ENCODE measurements around the gene DPH3. TPM values are rescaled to one million over a fixed set of nuclear protein-coding genes. Genes with fewer than 3 reads are reported as not detected.
A peak's percentile ranks its signal among the peaks of the same experiment; 100 is the strongest.

The DPH3 gene
- total RNA-seq, 5 donors from 2014 or later (not counting 1 experiment from before 2014, with no cell fraction given), result 13.1 to 19.0 (median 14.4) TPM

DNA sequence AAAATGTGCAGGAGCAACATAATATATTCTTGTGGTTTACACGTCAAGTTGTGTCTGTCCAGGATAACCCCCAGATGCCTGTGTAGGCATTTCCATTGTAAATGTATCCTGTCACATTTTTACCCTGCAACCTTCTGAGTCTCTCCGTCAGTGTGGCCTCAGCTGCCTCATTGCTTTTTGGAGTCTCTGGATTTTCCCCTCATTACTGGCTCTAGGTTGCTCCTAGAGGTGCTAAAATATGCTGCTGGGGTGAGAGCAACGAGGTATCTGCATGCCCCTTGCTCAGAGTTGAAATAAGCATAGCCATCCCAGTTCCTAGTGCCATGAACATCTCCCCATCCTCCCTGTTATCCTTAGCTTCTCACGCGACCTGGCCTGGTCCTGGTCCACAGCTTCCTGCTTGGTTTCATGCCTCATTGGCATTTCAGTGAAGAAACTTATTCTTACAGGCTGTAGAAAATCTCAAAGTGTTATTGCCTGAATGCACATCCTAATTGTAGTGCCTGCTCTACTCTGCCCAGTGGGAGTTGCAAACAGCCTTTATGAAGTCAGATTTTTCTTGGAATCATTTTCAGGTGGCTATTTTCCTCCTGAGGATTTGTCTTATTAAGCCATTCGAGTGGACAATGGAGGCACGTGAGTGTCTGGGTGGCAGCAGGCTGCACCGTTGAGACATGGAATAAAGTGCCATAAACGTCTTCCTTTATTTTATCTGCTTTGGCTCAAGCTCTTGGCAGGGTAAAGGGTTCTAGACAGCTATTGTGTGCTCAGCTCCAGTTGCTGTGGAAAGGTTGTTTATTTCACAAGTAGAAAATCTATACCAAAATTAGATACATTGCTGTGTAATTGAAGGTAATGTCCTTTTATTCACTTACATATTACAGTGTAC is 33.5 kb upstream of the DPH3 start:
- peaks cover 0 to 51% of the 10 kb centered on the region in 2 donors for H3K36me3 ChIP-seq (ENCODE audit: control insufficient read depth in 2 of 2, extremely low read depth in 1 of 2, insufficient read depth in 1 of 2, low read length in 1 of 2)
- ChIA-PET CTCF (no interaction called here), POLR2A (interaction anchor here in 1 of 2 donors (1.0 kb wide), 1 partner anchor 12 kb away, joined by 3 read pairs; no protein-coding TSS in a partner anchor)
- peak overlapping the region; percentile 77 for H3K27ac ChIP-seq (ENCODE audit: low read length)
- ATAC-seq (replicated peaks in 1 of 4) (no peak), DNase-seq (peak in 1 of 35 experiments; percentile 50)
- no peaks in the 10 kb centered on the region for H3K9me3 ChIP-seq
- H3K27me3 Mint-ChIP-seq, result no peaks in the 10 kb centered on the region
- H3K36me3 Mint-ChIP-seq, result peaks cover 72% of the 10 kb centered on the region
- H3K27ac Mint-ChIP-seq, result peak overlapping the region; percentile 98 to 99
- H3K27me3 ChIP-seq (replicated peaks in 1 of 2; ENCODE audit: control insufficient read depth in 2 of 2, extremely low read depth in 1 of 2, insufficient read depth in 2 of 2, low read length in 1 of 2), result no peaks in the 10 kb centered on the region
- WGBS (ENCODE audit: insufficient coverage), result 63% methylated on average over 6 of the region's 9 CpGs
- H3K4me3 ChIP-seq (ENCODE audit: control insufficient read depth in 1 of 2, extremely low read depth in 1 of 2, low read length in 1 of 2), result no peak overlapping the region
- peak overlapping the region; percentile 37 to 88 (median 49) for H3K4me3 Mint-ChIP-seq
- peaks cover 59 to 84% of the 10 kb centered on the region in 2 experiments for H3K4me1 ChIP-seq (ENCODE audit: control insufficient read depth in 1 of 2, extremely low read depth in 1 of 2, insufficient read depth in 2 of 2, low read length in 2 of 2)
- peaks cover 0 to 7% (median 0%) of the 10 kb centered on the region in 3 donors for H3K9me3 Mint-ChIP-seq
- peaks cover 97 to 98% (median 98%) of the 10 kb centered on the region in 3 donors for H3K4me1 Mint-ChIP-seq

GRCh38 chr3:16295298-16295890 is 30.7 kb upstream of the DPH3 start:
- DNase-seq (no peak), ATAC-seq (replicated peaks in 1 of 4) (no peak)
- H3K4me3 ChIP-seq (ENCODE audit: control insufficient read depth in 1 of 2, extremely low read depth in 1 of 2, low read length in 1 of 2), result peak overlapping the region in 1 of 2 donors; percentile 17
- no peaks in the 10 kb centered on the region for H3K27me3 ChIP-seq (replicated peaks in 1 of 2; ENCODE audit: control insufficient read depth in 2 of 2, extremely low read depth in 1 of 2, insufficient read depth in 2 of 2, low read length in 1 of 2)
- H3K4me1 ChIP-seq (ENCODE audit: control insufficient read depth in 1 of 2, extremely low read depth in 1 of 2, insufficient read depth in 2 of 2, low read length in 2 of 2), result peaks cover 38 to 78% of the 10 kb centered on the region in 2 experiments
- CTCF ChIA-PET, result interaction anchor here (0.8 to 2.7 kb wide), 9 partner anchors 8 to 26 kb away, joined by 3 to 14 read pairs (median 5); no protein-coding TSS in a partner anchor
- H3K9me3 ChIP-seq, result no peaks in the 10 kb centered on the region
- WGBS (ENCODE audit: insufficient coverage), result 40% methylated on average over 2 of the region's 3 CpGs
- Mint-ChIP-seq H3K4me3 (peak overlapping the region; percentile 59 to 88 (median 64)), H3K9me3 (peaks cover 0 to 12% (median 0%) of the 10 kb centered on the region in 3 donors), H3K27ac (peak overlapping the region; percentile 89 to 98), H3K36me3 (peaks cover 67% of the 10 kb centered on the region), H3K27me3 (no peaks in the 10 kb centered on the region), H3K4me1 (peaks cover 92 to 94% (median 92%) of the 10 kb centered on the region in 3 donors)
- peak overlapping the region; percentile 49 for H3K27ac ChIP-seq (ENCODE audit: low read length)
- H3K36me3 ChIP-seq (ENCODE audit: control insufficient read depth in 2 of 2, extremely low read depth in 1 of 2, insufficient read depth in 1 of 2, low read length in 1 of 2), result peaks cover 0 to 37% of the 10 kb centered on the region in 2 donors
- POLR2A ChIA-PET, result interaction anchor here (0.5 to 2.2 kb wide), 7 partner anchors 8 to 216 kb away, joined by 3 to 8 read pairs (median 3); no protein-coding TSS in a partner anchor

GRCh38 chr3:16294844-16295243 is 30.1 kb upstream of the DPH3 start:
- Mint-ChIP-seq H3K9me3 (peaks cover 0 to 12% (median 0%) of the 10 kb centered on the region in 3 donors), H3K27me3 (no peaks in the 10 kb centered on the region), H3K4me1 (peaks cover 92 to 94% (median 92%) of the 10 kb centered on the region in 3 donors), H3K36me3 (peaks cover 67% of the 10 kb centered on the region), H3K4me3 (peak overlapping the region; percentile 56 to 88 (median 66)), H3K27ac (peak overlapping the region; percentile 89 to 98)
- ChIA-PET CTCF (interaction anchor here (0.6 to 2.7 kb wide), 13 partner anchors 9 to 341 kb away, joined by 3 to 14 read pairs (median 4); partner anchors contain the start of genes DPH3 (in 1 of the 2) and OXNAD1 (in 1 of the 2)), POLR2A (interaction anchor here (0.5 to 2.2 kb wide), 6 partner anchors 8 to 217 kb away, joined by 3 to 8 read pairs (median 4); no protein-coding TSS in a partner anchor)
- Histone ChIP-seq H3K27ac (ENCODE audit: low read length) (peak overlapping the region; percentile 49), H3K36me3 (ENCODE audit: control insufficient read depth in 2 of 2, extremely low read depth in 1 of 2, insufficient read depth in 1 of 2, low read length in 1 of 2) (peaks cover 0 to 37% of the 10 kb centered on the region in 2 donors), H3K27me3 (replicated peaks in 1 of 2; ENCODE audit: control insufficient read depth in 2 of 2, extremely low read depth in 1 of 2, insufficient read depth in 2 of 2, low read length in 1 of 2) (no peaks in the 10 kb centered on the region), H3K4me1 (ENCODE audit: control insufficient read depth in 1 of 2, extremely low read depth in 1 of 2, insufficient read depth in 2 of 2, low read length in 2 of 2) (peaks cover 38 to 77% of the 10 kb centered on the region in 2 experiments), H3K9me3 (no peaks in the 10 kb centered on the region), H3K4me3 (ENCODE audit: control insufficient read depth in 1 of 2, extremely low read depth in 1 of 2, low read length in 1 of 2) (peak overlapping the region in 1 of 2 donors; percentile 17)
- 40% methylated on average over 1 of the region's 5 CpGs for WGBS (ENCODE audit: insufficient coverage)
- ATAC-seq (replicated peaks in 1 of 4) (peak in 3 of 4 experiments; percentile 11 to 24 (median 17)), DNase-seq (peak in 1 of 35 experiments; percentile 24)

DNA sequence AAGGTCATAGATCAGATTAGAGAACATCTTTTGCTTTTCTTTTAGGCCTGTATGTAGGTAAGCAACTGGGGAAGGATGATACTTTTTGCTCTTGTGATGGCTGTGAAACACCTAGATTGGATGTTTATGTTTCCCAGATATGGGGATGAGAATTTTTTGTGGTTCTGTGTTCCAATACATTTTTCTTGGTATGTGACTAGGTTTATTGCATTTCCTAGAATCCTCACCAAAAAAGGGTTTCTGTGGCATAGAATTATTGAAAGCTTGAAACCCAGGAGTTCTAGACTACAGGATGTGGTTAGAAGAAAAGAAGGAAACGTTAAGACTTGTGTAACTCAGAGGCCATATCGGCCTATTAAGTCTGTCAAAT is 26.1 kb upstream of the DPH3 start:
- H3K9me3 ChIP-seq, result no peaks in the 10 kb centered on the region
- H3K36me3 ChIP-seq (ENCODE audit: control insufficient read depth in 2 of 2, extremely low read depth in 1 of 2, insufficient read depth in 1 of 2, low read length in 1 of 2), result peaks cover 0 to 14% of the 10 kb centered on the region in 2 donors
- Mint-ChIP-seq H3K4me1 (peaks cover 74 to 82% (median 79%) of the 10 kb centered on the region in 3 donors), H3K9me3 (peaks cover 0 to 12% (median 0%) of the 10 kb centered on the region in 3 donors), H3K36me3 (peaks cover 30% of the 10 kb centered on the region), H3K27me3 (no peaks in the 10 kb centered on the region), H3K4me3 (peak overlapping the region; percentile 91 to 98 (median 97)), H3K27ac (peak overlapping the region; percentile 98 to 99)
- ChIA-PET POLR2A (interaction anchor here (0.6 to 2.2 kb wide), 10 partner anchors 11 to 221 kb away, joined by 3 to 21 read pairs (median 3); no protein-coding TSS in a partner anchor), CTCF (interaction anchor here (0.7 to 8.8 kb wide), 22 partner anchors 10 to 430 kb away, joined by 3 to 120 read pairs (median 6); partner anchors contain the start of genes DPH3 (in 1 of the 2) and OXNAD1 (in 1 of the 2))
- peak overlapping the region; percentile 54 for H3K27ac ChIP-seq (ENCODE audit: low read length)
- peak; percentile 28 to 43 (median 34) for ATAC-seq (replicated peaks in 1 of 4)
- WGBS (ENCODE audit: insufficient coverage), result no CpG with 5 or more reads among the region's 2 CpGs
- DNase-seq, result peak in 1 of 35 experiments; percentile 64
- no peaks in the 10 kb centered on the region for H3K27me3 ChIP-seq (replicated peaks in 1 of 2; ENCODE audit: control insufficient read depth in 2 of 2, extremely low read depth in 1 of 2, insufficient read depth in 2 of 2, low read length in 1 of 2)
- peaks cover 45% of the 10 kb centered on the region in 2 experiments for H3K4me1 ChIP-seq (ENCODE audit: control insufficient read depth in 1 of 2, extremely low read depth in 1 of 2, insufficient read depth in 2 of 2, low read length in 2 of 2)
- H3K4me3 ChIP-seq (ENCODE audit: control insufficient read depth in 1 of 2, extremely low read depth in 1 of 2, low read length in 1 of 2), result peak overlapping the region in 1 of 2 donors; percentile 59

GRCh38 chr3:16290007-16290826 is 25.5 kb upstream of the DPH3 start:
- POLR2A ChIA-PET, result interaction anchor here (0.6 to 2.2 kb wide), 13 partner anchors 9 to 221 kb away, joined by 3 to 21 read pairs (median 3); no protein-coding TSS in a partner anchor
- ATAC-seq (replicated peaks in 1 of 4), result peak in 1 of 4 experiments; percentile 14
- CTCF ChIA-PET, result interaction anchor here (0.7 to 8.8 kb wide), 26 partner anchors 10 to 431 kb away, joined by 3 to 120 read pairs (median 4); partner anchors contain the start of genes DPH3 (in 1 of the 2) and OXNAD1 (in 1 of the 2)
- Histone ChIP-seq H3K36me3 (ENCODE audit: control insufficient read depth in 2 of 2, extremely low read depth in 1 of 2, insufficient read depth in 1 of 2, low read length in 1 of 2) (peaks cover 0 to 8% of the 10 kb centered on the region in 2 donors), H3K4me1 (ENCODE audit: control insufficient read depth in 1 of 2, extremely low read depth in 1 of 2, insufficient read depth in 2 of 2, low read length in 2 of 2) (peaks cover 47% of the 10 kb centered on the region in 2 experiments), H3K27me3 (replicated peaks in 1 of 2; ENCODE audit: control insufficient read depth in 2 of 2, extremely low read depth in 1 of 2, insufficient read depth in 2 of 2, low read length in 1 of 2) (no peaks in the 10 kb centered on the region), H3K27ac (ENCODE audit: low read length) (peak overlapping the region; percentile 81), H3K9me3 (no peaks in the 10 kb centered on the region), H3K4me3 (ENCODE audit: control insufficient read depth in 1 of 2, extremely low read depth in 1 of 2, low read length in 1 of 2) (peak overlapping the region; percentile 59 to 85)
- DNase-seq, result peak in 29 of 35 experiments; percentile 28 to 79 (median 51)
- WGBS (ENCODE audit: insufficient coverage), result no CpG with 5 or more reads among the region's 3 CpGs
- H3K27ac Mint-ChIP-seq, result peak overlapping the region; percentile 98 to 99
- H3K36me3 Mint-ChIP-seq, result peaks cover 24% of the 10 kb centered on the region
- no peaks in the 10 kb centered on the region for H3K27me3 Mint-ChIP-seq
- peaks cover 0 to 12% (median 0%) of the 10 kb centered on the region in 3 donors for H3K9me3 Mint-ChIP-seq
- peaks cover 74 to 82% (median 79%) of the 10 kb centered on the region in 3 donors for H3K4me1 Mint-ChIP-seq
- H3K4me3 Mint-ChIP-seq, result peak overlapping the region; percentile 91 to 98 (median 97)
